ENCODE results near the gene C5orf47. TPM values are rescaled to one million over a fixed set of nuclear protein-coding genes. Genes with fewer than 3 reads are reported as not detected.

The C5orf47 gene
- total RNA-seq, 2 donors from 2014 or later: not detected

DNA sequence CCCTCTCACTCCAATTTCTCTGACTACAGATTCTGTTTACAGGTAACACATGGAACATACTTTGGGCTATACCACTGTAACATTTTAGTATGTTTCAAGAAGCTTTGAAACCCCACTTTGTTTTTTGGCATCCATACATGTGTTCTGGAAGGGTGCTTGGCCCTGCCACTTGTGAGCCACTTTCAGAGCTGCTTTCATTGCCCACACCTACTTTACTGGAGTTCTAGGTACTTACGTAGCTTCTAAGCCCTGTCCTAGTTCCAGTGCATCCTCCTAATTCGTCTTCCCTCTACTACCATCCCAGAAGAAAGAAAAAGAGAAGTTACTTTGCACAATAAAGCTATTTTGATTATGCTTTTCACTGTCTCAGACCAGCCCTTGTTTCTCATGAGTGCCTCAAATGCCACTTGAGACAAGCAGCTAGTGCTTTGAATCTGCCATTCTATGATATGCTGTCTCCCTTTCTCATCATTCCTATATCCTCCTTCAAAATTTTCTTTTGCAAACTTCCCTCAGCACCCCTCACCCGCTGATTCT, 26.5 kb upstream of the C5orf47 start:
- peak overlapping the region; percentile 16 for H3K27ac Mint-ChIP-seq

DNA sequence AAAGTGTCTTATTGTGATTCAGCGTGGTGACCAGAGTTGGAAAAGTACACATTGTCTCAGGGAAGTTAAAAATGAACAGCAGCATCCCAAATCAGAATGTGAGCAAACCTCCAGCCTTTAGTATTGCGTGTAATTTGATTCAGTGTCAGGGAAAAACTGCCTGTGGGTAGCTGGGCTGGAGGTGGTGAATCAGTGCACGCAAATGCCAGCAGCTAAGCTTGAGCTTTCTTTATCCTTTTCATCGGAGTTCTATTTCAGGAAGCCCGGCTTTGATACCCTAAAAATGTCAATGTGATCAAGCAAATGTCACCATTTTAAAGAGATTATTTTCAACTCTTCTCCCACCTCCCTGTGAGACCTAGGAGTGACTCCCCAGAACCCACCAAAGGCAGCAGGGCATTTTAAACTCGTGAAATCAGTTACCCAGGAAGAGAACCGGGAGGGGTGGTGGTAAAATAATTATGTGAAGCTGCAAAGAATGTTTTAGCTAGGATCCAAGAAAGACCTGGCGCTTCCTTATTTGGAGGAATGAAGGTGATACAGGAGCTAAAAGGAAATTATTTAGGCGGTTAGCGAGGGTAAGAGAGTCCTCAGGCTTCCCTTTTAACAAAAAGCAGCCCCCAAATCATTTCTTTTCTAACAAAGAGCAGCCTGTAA, 25.7 kb upstream of the C5orf47 start:
- Histone ChIP-seq H3K4me3 (ENCODE audit: low read length) (no peak overlapping the region), H3K36me3 (ENCODE audit: control insufficient read depth, insufficient read depth, low read length) (peaks cover 6% of the 10 kb centered on the region), H3K27me3 (ENCODE audit: control insufficient read depth, insufficient read depth, low read length, poor library complexity, severe bottlenecking) (no peaks in the 10 kb centered on the region), H3K27ac (ENCODE audit: low read depth, low read length) (peak overlapping the region; percentile 57), H3K9ac (ENCODE audit: extremely low read depth, low read length, poor library complexity, severe bottlenecking) (no peak overlapping the region), H3K4me1 (ENCODE audit: control insufficient read depth, insufficient read depth, low read length) (no peaks in the 10 kb centered on the region), H3K9me3 (ENCODE audit: control insufficient read depth, low read length) (no peaks in the 10 kb centered on the region)
- no peaks in the 10 kb centered on the region for H3K9me3 Mint-ChIP-seq
- no peak for DNase-seq
- peak overlapping the region; percentile 43 for H3K4me3 Mint-ChIP-seq
- H3K27ac Mint-ChIP-seq: peak overlapping the region; percentile 85
- H3K36me3 Mint-ChIP-seq (ENCODE audit: low read depth): no peaks in the 10 kb centered on the region
- whole genome bisulfite sequencing, 2 experiments (ENCODE audit: insufficient coverage in 1 of 2, insufficient read length in 1 of 2): 74 to 79% methylated on average over 6 to 10 of the region's 10 CpGs
- H3K4me1 Mint-ChIP-seq: peaks cover 21% of the 10 kb centered on the region
- TF ChIP-seq, protein P1, sequence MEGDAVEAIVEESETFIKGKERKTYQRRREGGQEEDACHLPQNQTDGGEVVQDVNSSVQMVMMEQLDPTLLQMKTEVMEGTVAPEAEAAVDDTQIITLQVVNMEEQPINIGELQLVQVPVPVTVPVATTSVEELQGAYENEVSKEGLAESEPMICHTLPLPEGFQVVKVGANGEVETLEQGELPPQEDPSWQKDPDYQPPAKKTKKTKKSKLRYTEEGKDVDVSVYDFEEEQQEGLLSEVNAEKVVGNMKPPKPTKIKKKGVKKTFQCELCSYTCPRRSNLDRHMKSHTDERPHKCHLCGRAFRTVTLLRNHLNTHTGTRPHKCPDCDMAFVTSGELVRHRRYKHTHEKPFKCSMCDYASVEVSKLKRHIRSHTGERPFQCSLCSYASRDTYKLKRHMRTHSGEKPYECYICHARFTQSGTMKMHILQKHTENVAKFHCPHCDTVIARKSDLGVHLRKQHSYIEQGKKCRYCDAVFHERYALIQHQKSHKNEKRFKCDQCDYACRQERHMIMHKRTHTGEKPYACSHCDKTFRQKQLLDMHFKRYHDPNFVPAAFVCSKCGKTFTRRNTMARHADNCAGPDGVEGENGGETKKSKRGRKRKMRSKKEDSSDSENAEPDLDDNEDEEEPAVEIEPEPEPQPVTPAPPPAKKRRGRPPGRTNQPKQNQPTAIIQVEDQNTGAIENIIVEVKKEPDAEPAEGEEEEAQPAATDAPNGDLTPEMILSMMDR (conservative IDR thresholded peaks at IDR 0.05): no peak
- no peaks in the 10 kb centered on the region for H3K27me3 Mint-ChIP-seq (ENCODE audit: insufficient read depth)

More for the DNA sequence above, 26.5 kb upstream of the C5orf47 start:
- peaks cover 6% of the 10 kb centered on the region for H3K36me3 ChIP-seq (ENCODE audit: control insufficient read depth, insufficient read depth, low read length)
- no peak overlapping the region for H3K27ac ChIP-seq (ENCODE audit: low read depth, low read length)
- H3K27me3 Mint-ChIP-seq (ENCODE audit: insufficient read depth): no peaks in the 10 kb centered on the region
- H3K4me3 Mint-ChIP-seq: no peak overlapping the region
- H3K9me3 Mint-ChIP-seq: no peaks in the 10 kb centered on the region
- no peaks in the 10 kb centered on the region for H3K36me3 Mint-ChIP-seq (ENCODE audit: low read depth)
- TF ChIP-seq, protein P1 (conservative IDR thresholded peaks at IDR 0.05): no peak
- WGBS, 2 experiments (ENCODE audit: insufficient coverage in 1 of 2, insufficient read length in 1 of 2): 86 to 100% methylated on average over 2 to 3 of the region's 3 CpGs
- no peaks in the 10 kb centered on the region for H3K27me3 ChIP-seq (ENCODE audit: control insufficient read depth, insufficient read depth, low read length, poor library complexity, severe bottlenecking)
- no peak for DNase-seq
- no peaks in the 10 kb centered on the region for H3K4me1 ChIP-seq (ENCODE audit: control insufficient read depth, insufficient read depth, low read length)
- no peak overlapping the region for H3K9ac ChIP-seq (ENCODE audit: extremely low read depth, low read length, poor library complexity, severe bottlenecking)
- H3K4me1 Mint-ChIP-seq: peaks cover 14% of the 10 kb centered on the region
- no peaks in the 10 kb centered on the region for H3K9me3 ChIP-seq (ENCODE audit: control insufficient read depth, low read length)
- H3K4me3 ChIP-seq (ENCODE audit: low read length): no peak overlapping the region

DNA sequence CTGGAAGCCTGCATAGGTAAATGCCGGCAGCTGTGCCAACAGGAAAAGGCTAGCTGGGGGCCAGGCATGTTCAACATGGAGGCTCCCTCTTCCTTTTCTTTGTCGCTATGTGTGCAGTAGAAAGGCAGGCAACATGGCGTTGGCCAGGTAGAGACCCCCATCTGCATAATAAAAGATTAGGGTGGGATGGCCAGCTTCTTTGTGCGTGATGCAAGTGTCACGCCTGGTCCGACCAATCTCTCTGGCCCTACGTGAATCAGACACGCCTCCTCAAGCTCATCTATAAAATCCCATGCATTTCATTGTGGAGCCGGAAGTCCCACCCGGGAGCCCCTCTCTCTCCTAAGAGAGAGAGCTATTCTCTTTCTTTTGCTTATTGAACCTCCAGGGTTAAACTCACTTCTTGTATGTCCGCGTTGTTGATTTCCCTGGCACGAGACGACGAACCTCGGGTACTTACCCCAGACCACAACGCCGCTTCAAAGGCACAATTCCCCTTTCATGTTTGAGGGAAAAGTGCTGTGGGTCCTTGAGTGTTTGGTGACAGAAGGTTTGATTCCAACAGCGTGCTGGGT, 25.0 kb upstream of the C5orf47 start:
- Histone ChIP-seq H3K36me3 (ENCODE audit: control insufficient read depth, insufficient read depth, low read length) (peaks cover 3% of the 10 kb centered on the region), H3K4me1 (ENCODE audit: control insufficient read depth, insufficient read depth, low read length) (no peaks in the 10 kb centered on the region), H3K27ac (ENCODE audit: low read depth, low read length) (peak overlapping the region; percentile 57), H3K9me3 (ENCODE audit: control insufficient read depth, low read length) (no peaks in the 10 kb centered on the region), H3K9ac (ENCODE audit: extremely low read depth, low read length, poor library complexity, severe bottlenecking) (no peak overlapping the region), H3K4me3 (ENCODE audit: low read length) (no peak overlapping the region), H3K27me3 (ENCODE audit: control insufficient read depth, insufficient read depth, low read length, poor library complexity, severe bottlenecking) (no peaks in the 10 kb centered on the region)
- Mint-ChIP-seq H3K4me3 (peak overlapping the region; percentile 43), H3K36me3 (ENCODE audit: low read depth) (no peaks in the 10 kb centered on the region), H3K4me1 (peaks cover 28% of the 10 kb centered on the region), H3K27ac (peak overlapping the region; percentile 85), H3K27me3 (ENCODE audit: insufficient read depth) (no peaks in the 10 kb centered on the region), H3K9me3 (no peaks in the 10 kb centered on the region)
- 82 to 94% methylated on average over 9 to 18 of the region's 19 CpGs for WGBS, 2 experiments (ENCODE audit: insufficient coverage in 1 of 2, insufficient read length in 1 of 2)
- TF ChIP-seq, protein P1 (conservative IDR thresholded peaks at IDR 0.05): no peak
- peak; percentile 87 for DNase-seq
